K562 (cell line): Measurements from ENCODE around the gene SLC34A1. TPM values are rescaled to one million over a fixed set of nuclear protein-coding genes. Genes with fewer than 3 reads are reported as not detected.

Source experiments
- ATAC-seq: fragments of 200-7000 bp; cut with Tn5 transposase; 3 replicates; pipeline ENCODE4 v1.9.1; 2020; ENCODE audit warnings: moderate library complexity
- BruUV-seq: library from RNA; stranded (reverse); fragments of 400-500 nt; replicated peaks from 2 replicates; lab custom pipeline; 2021; lab: Mats Ljungman, UMichigan
- CTCF ChIA-PET: fragments of 300-600 bp; formaldehyde crosslinking; extraction: SDS; loops from one replicate; lab custom pipeline; 2021; ENCODE audit warnings: low intra/inter-chr PET ratio; lab: Yijun Ruan, JAX
- POLR2A ChIA-PET: fragments of 300-600, 350-650 bp; sonication (Branson Sonifier 250); formaldehyde crosslinking; extraction: SDS; loops from one replicate; lab custom pipeline; 2021; ENCODE audit warnings: antibody characterized with exemption, inconsistent platforms; lab: Yijun Ruan, JAX
- DNase-seq, 4 experiments: peaks; one replicate each; pipeline versions ENCODE4 v3.0.0 to v3.0.0-alpha.2; 2011 to 2018; ENCODE audit warnings: low spot score in 3 of 4, mixed read lengths in 3 of 4; ENCODE audit errors: extremely low read depth in 1 of 4
- FAIRE-seq: peaks from 2 replicates; lab custom pipeline; 2011; peaks lifted over from hg19 to GRCh38; lab: Jason Lieb, UNC
- H2AFZ ChIP-seq: 2 replicates; pipeline ENCODE4 v1.6.0; 2011; ENCODE audit warnings: low read depth, low read length, control low read depth, inconsistent platforms
- H3K27ac ChIP-seq: fragments of 200-600 bp; 3 replicates; pipeline ENCODE4 v1.8.0; 2011; ENCODE audit warnings: low read depth, mild to moderate bottlenecking, control low read depth, inconsistent platforms, low read length, moderate library complexity, mixed read lengths; ENCODE audit errors: extremely low read depth
- H3K27me3 ChIP-seq, 2 experiments: fragments of 300-600 bp in 1 of 2; 2 replicates in 1 of 2; 3 replicates in 1 of 2; pipeline versions ENCODE4 v1.6.0 to v1.8.0; 2011; ENCODE audit warnings: inconsistent platforms in 2 of 2, low read length in 2 of 2, mild to moderate bottlenecking in 1 of 2, mixed read lengths in 1 of 2, moderate library complexity in 1 of 2; ENCODE audit not compliant: control insufficient read depth in 2 of 2, insufficient read depth in 2 of 2
- H3K36me3 ChIP-seq: fragments of 300-600 bp; 3 replicates; pipeline ENCODE4 v1.8.0; 2011; ENCODE audit warnings: mild to moderate bottlenecking, low read length, inconsistent platforms; ENCODE audit not compliant: control insufficient read depth, insufficient read depth
- H3K4me1 ChIP-seq, 2 experiments: fragments of 200-600 bp in 1 of 2; replicated peaks in 1 of 2; 2 replicates in 1 of 2; 3 replicates in 1 of 2; pipeline versions ENCODE4 v1.5.1 to v1.8.0; 2011; ENCODE audit warnings: inconsistent platforms in 2 of 2, low read length in 2 of 2, mild to moderate bottlenecking in 1 of 2, mixed read lengths in 1 of 2, moderate library complexity in 1 of 2; ENCODE audit not compliant: control insufficient read depth in 2 of 2, insufficient read depth in 2 of 2
- H3K4me2 ChIP-seq: 2 replicates; pipeline ENCODE4 v1.6.1; 2011; ENCODE audit warnings: low read length, control low read depth, inconsistent platforms, mixed read lengths; ENCODE audit not compliant: insufficient read depth
- H3K4me3 ChIP-seq: fragments of 200-600 bp; sonication (generic), shearing (Covaris generic); 2 replicates; pipeline ENCODE4 v1.5.1; 2016; ENCODE audit warnings: control low read depth, inconsistent platforms
- H3K79me2 ChIP-seq: fragments of 200-600 bp; 3 replicates; pipeline ENCODE4 v1.8.0; 2011; ENCODE audit warnings: low read length, inconsistent platforms; ENCODE audit not compliant: control insufficient read depth, insufficient read depth
- H3K9ac ChIP-seq, 2 experiments: 2 replicates each; pipeline versions ENCODE4 v1.6.0 to v1.6.1; 2011; ENCODE audit warnings: low read depth in 2 of 2, low read length in 2 of 2, control low read depth in 1 of 2, inconsistent platforms in 1 of 2, mild to moderate bottlenecking in 1 of 2, mixed read lengths in 1 of 2; ENCODE audit not compliant: insufficient read depth in 1 of 2
- H3K9me1 ChIP-seq: one replicate; pipeline ENCODE4 v1.6.0; 2011; ENCODE audit warnings: inconsistent platforms, mild to moderate bottlenecking, low read length, moderate library complexity; ENCODE audit not compliant: control insufficient read depth, insufficient read depth
- H3K9me3 ChIP-seq: replicated peaks from 2 replicates; pipeline ENCODE4 v1.5.1; 2011; ENCODE audit warnings: low read depth, low read length, inconsistent platforms; ENCODE audit not compliant: control insufficient read depth, insufficient read depth
- H4K20me1 ChIP-seq: replicated peaks from 2 replicates; pipeline ENCODE4 v1.6.1; 2011; ENCODE audit warnings: low read length, inconsistent platforms, mixed read lengths; ENCODE audit not compliant: control insufficient read depth, insufficient read depth
- USF2 ChIP-seq: sonication (generic); formaldehyde crosslinking; IDR thresholded peaks from 2 replicates; pipeline ENCODE4 v1.5.0; 2020; ENCODE audit warnings: missing genetic modification reagents
- ZBTB49 ChIP-seq: sonication (generic); formaldehyde crosslinking; IDR thresholded peaks from 2 replicates; pipeline ENCODE4 v1.8.0; 2022; ENCODE audit warnings: missing genetic modification reagents, mild to moderate bottlenecking, borderline replicate concordance
- WGBS: fragments of 100-300 bp; shearing (Covaris generic); methylation state at CpG from one replicate; pipeline ENCODE4 v1.1.6; 2016; ENCODE audit warnings: low coverage, mixed read lengths; ENCODE audit not compliant: insufficient coverage; ENCODE audit errors: missing lambda C conversion rate; 5-methylcytosine and 5-hydroxymethylcytosine counted together
- in situ Hi-C: fragments of 300-500 bp; cut with MboI; formaldehyde crosslinking; loops from 4 replicates; pipeline ENCODE4 v1.15.0; 2018; ENCODE audit warnings: inconsistent platforms, mixed read lengths
- intact Hi-C: fragments of 100-400 bp; cut with micrococcal nuclease; formaldehyde crosslinking; loops from 2 replicates; pipeline ENCODE4 v1.14.2; 2022
- polyA plus RNA-seq, 8 experiments: library from polyadenylated mRNA; depleted of rRNA in 4 of 8; stranded (reverse) in 5 of 8; unstranded in 3 of 8; fragments of >200 nt; fragmentation: Nextera tagmentation in 2 of 8; fragmentation: Illumina TruSeq in 1 of 8; extraction: Ambion mirVana in 2 of 8; extraction: Trizol in 1 of 8; gene quantifications; 2 replicates each; pipeline versions ENCODE4 v1.2.1 to v1.2.3, GENCODE V29; 2011 to 2014; ENCODE audit warnings: inconsistent platforms in 1 of 8, missing spikeins in 1 of 8
- total RNA-seq, 7 experiments: library from RNA; depleted of rRNA in 6 of 7; stranded (reverse); fragments of >200 nt in 6 of 7; fragmentation: Illumina TruSeq in 2 of 7; extraction: Trizol in 2 of 7; gene quantifications; 2 replicates each; pipeline versions ENCODE4 v1.2.1 to v1.2.3, GENCODE V29; 2011 to 2021; ENCODE audit warnings: low replicate concordance in 1 of 7

SLC34A1 gene
- total and polyA plus RNA-seq, 9 of the 15 experiments (the other 6 are each of a cell fraction or from before 2014, with no cell fraction given) = not detected

- no peaks in the 10 kb centered on the region for H3K9me3 ChIP-seq
- no peaks in the 10 kb centered on the region for H3K79me2 ChIP-seq
- no peak for DNase-seq
- no peak overlapping the region for H3K4me3 ChIP-seq
- no peaks in the 10 kb centered on the region for H3K27me3 ChIP-seq
- H3K9me1 ChIP-seq = no peaks in the 10 kb centered on the region
- POLR2A ChIA-PET = interaction anchor here (1.9 kb wide), 1 partner anchor 8 kb away, joined by 9 read pairs; the partner anchor contains the start of gene GRK6
- H3K4me1 ChIP-seq = peaks cover 0 to 3% of the 10 kb centered on the region in 2 experiments; a peak in 1 of 5 replicates
- no peak for ATAC-seq
- intact Hi-C loops (no loop called here), in situ Hi-C loops (no loop called here)
- BruUV-seq = no TSS peak
- H3K36me3 ChIP-seq = no peaks in the 10 kb centered on the region
- H3K27ac ChIP-seq = no peak overlapping the region
- no peak for TF ChIP-seq ZBTB49 (CRISPR knock-in tag)
- no peak for TF ChIP-seq USF2 (CRISPR knock-in tag)
- no peak for FAIRE-seq
- no peaks in the 10 kb centered on the region for H4K20me1 ChIP-seq
- no peak overlapping the region for H2AFZ ChIP-seq
- CTCF ChIA-PET = no interaction called here
- H3K9ac ChIP-seq = no peak overlapping the region
- WGBS = 83% methylated on average over 3 of the region's 3 CpGs
- no peak overlapping the region for H3K4me2 ChIP-seq
Measured at GRCh38 chr5:177419046-177419445, 34.8 kb downstream of the SLC34A1 start.
